SU-DHL-6 (cell line): ENCODE data around the gene VIM.
A peak's percentile ranks its signal among the peaks of the same experiment; 100 is the strongest.

ENCODE experiments used
- H2AFZ ChIP-seq: fragments of 200-600 bp; sonication (generic); 2 replicates; pipeline ENCODE4 v1.6.1; 2014; ENCODE audit warnings: low read depth, mild to moderate bottlenecking, moderate library complexity, mixed read lengths, antibody characterized with exemption, low read length; ENCODE audit not compliant: severe bottlenecking
- H3F3A ChIP-seq: fragments of 200-600 bp; shearing (Covaris generic); 2 replicates; pipeline ENCODE4 v1.6.0; 2016; ENCODE audit warnings: antibody characterized with exemption, mild to moderate bottlenecking; ENCODE audit not compliant: insufficient read depth
- H3K27ac ChIP-seq: fragments of 200-600 bp; sonication (generic); 2 replicates; pipeline ENCODE4 v1.5.1; 2016; ENCODE audit warnings: low read depth, mild to moderate bottlenecking, low read length, moderate library complexity, mixed read lengths
- H3K27me3 ChIP-seq: fragments of 200-600 bp; sonication (generic), shearing (Covaris generic); 2 replicates; pipeline ENCODE4 v1.6.0; 2014; ENCODE audit warnings: mild to moderate bottlenecking, low read length
- H3K36me3 ChIP-seq: fragments of 200-600 bp; sonication (generic); 2 replicates; pipeline ENCODE4 v1.6.1; 2014; ENCODE audit warnings: mild to moderate bottlenecking, low read length, mixed read lengths
- H3K4me2 ChIP-seq: fragments of 300-600, 200-600 bp; shearing (Covaris generic), sonication (generic); 2 replicates; pipeline ENCODE4 v1.6.0; 2014; ENCODE audit warnings: low read length, low read depth, mild to moderate bottlenecking; ENCODE audit not compliant: poor library complexity, severe bottlenecking
- H3K4me3 ChIP-seq: fragments of 200-600 bp; sonication (generic); 2 replicates; pipeline ENCODE4 v1.5.1; 2014; ENCODE audit warnings: antibody characterized with exemption, low read length, mild to moderate bottlenecking, mixed read lengths; ENCODE audit not compliant: insufficient read depth, poor library complexity, severe bottlenecking
- H3K79me2 ChIP-seq: fragments of 200-600 bp; sonication (generic); 2 replicates; pipeline ENCODE4 v1.6.1; 2014; ENCODE audit warnings: mild to moderate bottlenecking, low read length, moderate library complexity; ENCODE audit not compliant: insufficient read depth
- H3K9ac ChIP-seq: fragments of 200-600 bp; sonication (generic); 2 replicates; pipeline ENCODE4 v1.7.0; 2014; ENCODE audit warnings: mild to moderate bottlenecking, low read length
- H3K9me2 ChIP-seq: fragments of 200-600 bp; sonication (generic); replicated peaks from 2 replicates; pipeline ENCODE4 v1.6.1; 2014; ENCODE audit warnings: low read length; ENCODE audit not compliant: insufficient read depth
- H3K9me3 ChIP-seq: fragments of 200-600 bp; sonication (generic); 2 replicates; pipeline ENCODE4 v1.6.1; 2014; ENCODE audit warnings: low read length, mixed read lengths; ENCODE audit not compliant: insufficient read depth
- H4K20me1 ChIP-seq: fragments of 200-600 bp; sonication (generic); 2 replicates; pipeline ENCODE4 v1.6.1; 2014; ENCODE audit warnings: low read depth, mild to moderate bottlenecking, antibody characterized with exemption, low read length, moderate library complexity, mixed read lengths
- CTCF ChIP-seq: fragments of 200-600 bp; sonication (generic); IDR thresholded peaks from one replicate; pipeline ENCODE4 v1.5.1; 2017; ENCODE audit warnings: antibody characterized with exemption, mild to moderate bottlenecking, low read length, moderate library complexity; ENCODE audit not compliant: insufficient read depth, poor library complexity, severe bottlenecking
- EZH2phosphoT487 ChIP-seq: fragments of 200-600 bp; sonication (generic), shearing (Covaris generic); conservative IDR thresholded peaks from 2 replicates; pipeline ENCODE4 v1.6.1; 2018; ENCODE audit warnings: mild to moderate bottlenecking, antibody characterized with exemption, low read length, moderate library complexity, mixed read lengths

Gene VIM

GRCh38 chr10:17226891-17227303 lies 1.1 kb upstream of the VIM start:
- Histone ChIP-seq H3K4me2 (peak overlapping the region; percentile 65), H3K4me3 (no peak overlapping the region), H4K20me1 (peaks cover 8% of the 10 kb centered on the region), H3K36me3 (peaks cover 10% of the 10 kb centered on the region), H3K27ac (no peak overlapping the region), H3K9ac (no peak overlapping the region), H2AFZ (no peak overlapping the region), H3K9me3 (no peaks in the 10 kb centered on the region), H3K27me3 (no peaks in the 10 kb centered on the region), H3K9me2 (no peaks in the 10 kb centered on the region), H3F3A (peaks cover 22% of the 10 kb centered on the region), H3K79me2 (peaks cover 8% of the 10 kb centered on the region; the same call in 1 of the 2 replicates)
- TF ChIP-seq CTCF (no peak), EZH2phosphoT487 (no peak)

- H3K4me2 ChIP-seq: peak overlapping the region; percentile 65
- H3K9me2 ChIP-seq: no peaks in the 10 kb centered on the region
- peaks cover 8% of the 10 kb centered on the region; the same call in 1 of the 2 replicates for H3K79me2 ChIP-seq
- peaks cover 8% of the 10 kb centered on the region for H4K20me1 ChIP-seq
- peaks cover 17% of the 10 kb centered on the region for H3K36me3 ChIP-seq
- H3K4me3 ChIP-seq: peak overlapping the region; percentile 81
- peak overlapping the region; percentile 93 for H2AFZ ChIP-seq
- peak overlapping the region; percentile 90 for H3K27ac ChIP-seq
- peaks cover 22% of the 10 kb centered on the region for H3F3A ChIP-seq
- TF ChIP-seq EZH2phosphoT487: no peak
- TF ChIP-seq CTCF: no peak
- no peaks in the 10 kb centered on the region for H3K9me3 ChIP-seq
- H3K9ac ChIP-seq: peak overlapping the region; percentile 91
- no peaks in the 10 kb centered on the region for H3K27me3 ChIP-seq
Measured at GRCh38 chr10:17227367-17228090, 512 bp upstream of the VIM start.

- H2AFZ ChIP-seq: peak overlapping the region; percentile 93
- peaks cover 22% of the 10 kb centered on the region for H3F3A ChIP-seq
Measured at GRCh38 chr10:17229016-17229716, 1.1 kb downstream of the VIM start.

More at GRCh38 chr10:17229016-17229716, 1.1 kb downstream of the VIM start:
- Histone ChIP-seq H3K9me2 (no peaks in the 10 kb centered on the region), H3K79me2 (peaks cover 8% of the 10 kb centered on the region; the same call in 1 of the 2 replicates), H3K4me2 (peak overlapping the region; percentile 69), H3K27ac (peak overlapping the region; percentile 91), H3K9ac (peak overlapping the region; percentile 91), H4K20me1 (peaks cover 8% of the 10 kb centered on the region), H3K9me3 (no peaks in the 10 kb centered on the region), H3K36me3 (peaks cover 28% of the 10 kb centered on the region), H3K27me3 (no peaks in the 10 kb centered on the region), H3K4me3 (peak overlapping the region; percentile 81)
- no peak for TF ChIP-seq EZH2phosphoT487
- TF ChIP-seq CTCF: no peak
